H1 (cell line): Measurements from ENCODE around the gene CTNND2. TPM values are rescaled to one million over a fixed set of nuclear protein-coding genes. Genes with fewer than 3 reads are reported as not detected.

ENCODE experiments used
- CTCF ChIA-PET: fragments of 300-600 bp; sonication (Branson Sonifier 250); formaldehyde crosslinking; loops from one replicate; lab custom pipeline; 2021; ENCODE audit not compliant: partially characterized antibody; lab: Charles Lee
- POLR2A ChIA-PET: fragments of 300-600 bp; sonication (Branson Sonifier 250); formaldehyde crosslinking; loops from one replicate; lab custom pipeline; 2021; ENCODE audit warnings: inconsistent platforms; ENCODE audit not compliant: partially characterized antibody; lab: Charles Lee
- DNase-seq, 2 experiments: peaks; one replicate each; pipeline versions ENCODE4 v3.0.0 to v3.0.0-alpha.2; 2010 to 2022; ENCODE audit warnings: low spot score in 2 of 2, low read depth in 1 of 2, mixed read lengths in 1 of 2
- FAIRE-seq: peaks from 2 replicates; lab custom pipeline; 2011; peaks lifted over from hg19 to GRCh38; lab: Jason Lieb, UNC
- H2AFZ ChIP-seq: 2 replicates; pipeline ENCODE4 v1.8.1; 2012; ENCODE audit warnings: low read length, inconsistent platforms
- H2AK5ac ChIP-seq: 2 replicates; pipeline ENCODE4 v1.6.1; 2013; ENCODE audit warnings: low read depth, low read length
- H2BK120ac ChIP-seq: replicated peaks from 2 replicates; pipeline ENCODE3; 2013; ENCODE audit warnings: low read depth, low read length, inconsistent platforms
- H2BK12ac ChIP-seq: 2 replicates; pipeline ENCODE4 v1.6.1; 2013; ENCODE audit warnings: low read depth, low read length
- H2BK15ac ChIP-seq: 2 replicates; pipeline ENCODE4 v1.6.1; 2013; ENCODE audit warnings: low read length
- H2BK20ac ChIP-seq: 2 replicates; pipeline ENCODE4 v1.6.1; 2013; ENCODE audit warnings: low read length
- H2BK5ac ChIP-seq: 2 replicates; pipeline ENCODE4 v1.6.1; 2013; ENCODE audit warnings: low read depth, low read length
- H3K14ac ChIP-seq: 2 replicates; pipeline ENCODE4 v1.6.1; 2013; ENCODE audit warnings: inconsistent platforms; ENCODE audit not compliant: insufficient read length
- H3K18ac ChIP-seq: 2 replicates; pipeline ENCODE4 v1.6.1; 2013; ENCODE audit warnings: low read length; ENCODE audit errors: extremely low read depth
- H3K23ac ChIP-seq: 2 replicates; pipeline ENCODE4 v1.6.1; 2013; ENCODE audit warnings: inconsistent platforms; ENCODE audit not compliant: insufficient read length
- H3K23me2 ChIP-seq: 2 replicates; pipeline ENCODE4 v1.6.1; 2013; ENCODE audit warnings: low read depth, low read length
- H3K27ac ChIP-seq: 2 replicates; pipeline ENCODE4 v1.6.1; 2011; ENCODE audit warnings: low read depth, low read length, inconsistent platforms
- H3K27me3 ChIP-seq, 4 experiments: replicated peaks in 1 of 4; 1 replicate in 1 of 4; 2 replicates in 3 of 4; pipeline versions ENCODE4 v1.6.1 to v1.8.1; 2011 to 2013; ENCODE audit warnings: low read length in 3 of 4, mild to moderate bottlenecking in 3 of 4, inconsistent platforms in 2 of 4, mixed read lengths in 2 of 4, moderate library complexity in 1 of 4; ENCODE audit not compliant: control insufficient read depth in 3 of 4, insufficient read depth in 3 of 4; ENCODE audit errors: extremely low read depth in 1 of 4
- H3K36me3 ChIP-seq, 4 experiments: 2 replicates each; pipeline versions ENCODE4 v1.6.1 to v1.8.1; 2011 to 2013; ENCODE audit warnings: mild to moderate bottlenecking in 4 of 4, low read length in 3 of 4, moderate library complexity in 2 of 4, control low read depth in 1 of 4, inconsistent platforms in 1 of 4; ENCODE audit not compliant: insufficient read depth in 4 of 4, control insufficient read depth in 2 of 4
- H3K4ac ChIP-seq: replicated peaks from 2 replicates; pipeline ENCODE3; 2013; ENCODE audit warnings: low read length, low read depth, mixed read lengths, inconsistent platforms; ENCODE audit not compliant: insufficient read length
- H3K4me1 ChIP-seq, 4 experiments: replicated peaks in 1 of 4; 1 replicate in 1 of 4; 2 replicates in 3 of 4; pipeline versions ENCODE4 v1.6.1 to v1.8.1; 2011 to 2013; ENCODE audit warnings: low read length in 3 of 4, inconsistent platforms in 2 of 4, mixed read lengths in 1 of 4; ENCODE audit not compliant: insufficient read depth in 4 of 4, control insufficient read depth in 3 of 4
- H3K4me2 ChIP-seq, 2 experiments: 2 replicates each; pipeline versions ENCODE4 v1.6.1 to v1.8.1; 2011 to 2013; ENCODE audit warnings: low read depth in 2 of 2, low read length in 2 of 2, control low read depth in 1 of 2, inconsistent platforms in 1 of 2, mild to moderate bottlenecking in 1 of 2; ENCODE audit not compliant: insufficient read depth in 1 of 2
- H3K4me3 ChIP-seq, 4 experiments: fragments of 200-600, 300-600 bp in 1 of 4; sonication (generic), shearing (Covaris generic), sonication (Bioruptor Twin) in 1 of 4; 2 replicates each; pipeline versions ENCODE4 v1.5.1 to v1.8.1; 2011 to 2016; ENCODE audit warnings: low read length in 4 of 4, low read depth in 3 of 4, control low read depth in 2 of 4, inconsistent platforms in 2 of 4, mild to moderate bottlenecking in 2 of 4, mixed read lengths in 1 of 4, moderate library complexity in 1 of 4; ENCODE audit not compliant: insufficient read depth in 2 of 4; ENCODE audit errors: extremely low read depth in 1 of 4
- H3K56ac ChIP-seq: replicated peaks from 2 replicates; pipeline ENCODE3; 2013; ENCODE audit warnings: low read depth, mild to moderate bottlenecking, mixed read lengths, low read length, inconsistent platforms; ENCODE audit not compliant: insufficient read length
- H3K79me1 ChIP-seq: 2 replicates; pipeline ENCODE4 v1.6.1; 2013; ENCODE audit warnings: low read depth, low read length, control low read depth
- H3K79me2 ChIP-seq, 2 experiments: 2 replicates each; pipeline versions ENCODE4 v1.6.1 to v1.8.1; 2012 to 2013; ENCODE audit warnings: low read length in 2 of 2, mild to moderate bottlenecking in 2 of 2, inconsistent platforms in 1 of 2; ENCODE audit not compliant: insufficient read depth in 2 of 2, control insufficient read depth in 1 of 2
- H3K9ac ChIP-seq, 4 experiments: replicated peaks in 1 of 4; 1 replicate in 1 of 4; 2 replicates in 3 of 4; pipeline versions ENCODE4 v1.6.1 to v1.8.1; 2011 to 2013; ENCODE audit warnings: low read depth in 3 of 4, low read length in 3 of 4, control low read depth in 2 of 4, mild to moderate bottlenecking in 2 of 4, moderate library complexity in 2 of 4, inconsistent platforms in 1 of 4; ENCODE audit errors: extremely low read depth in 1 of 4
- H3K9me3 ChIP-seq, 2 experiments: 2 replicates each; pipeline versions ENCODE4 v1.6.1 to v1.8.1; 2012 to 2013; ENCODE audit warnings: mild to moderate bottlenecking in 2 of 2, moderate library complexity in 2 of 2, control low read depth in 1 of 2, inconsistent platforms in 1 of 2, low read depth in 1 of 2, low read length in 1 of 2, mixed read lengths in 1 of 2; ENCODE audit not compliant: insufficient read depth in 2 of 2
- H4K20me1 ChIP-seq, 2 experiments: replicated peaks in 1 of 2; 2 replicates each; pipeline versions ENCODE3 to v1.8.1; 2011 to 2013; ENCODE audit warnings: inconsistent platforms in 2 of 2, low read length in 2 of 2, mild to moderate bottlenecking in 1 of 2; ENCODE audit not compliant: insufficient read depth in 2 of 2, control insufficient read depth in 1 of 2
- H4K5ac ChIP-seq: 2 replicates; pipeline ENCODE4 v1.6.1; 2013; ENCODE audit warnings: low read length, low read depth, mixed read lengths, inconsistent platforms; ENCODE audit not compliant: insufficient read length
- H4K8ac ChIP-seq: 2 replicates; pipeline ENCODE4 v1.8.0; 2013; ENCODE audit warnings: mild to moderate bottlenecking, moderate library complexity, low read length, inconsistent platforms; ENCODE audit not compliant: insufficient read depth; ENCODE audit errors: extremely low read depth
- H4K91ac ChIP-seq: replicated peaks from 2 replicates; pipeline ENCODE3; 2013; ENCODE audit warnings: low read length, mixed read lengths, inconsistent platforms; ENCODE audit not compliant: insufficient read length
- ASH2L ChIP-seq: fragments of 200-600, 300-600 bp; sonication (generic); IDR thresholded peaks from one replicate; pipeline ENCODE4 v1.7.1; 2017; ENCODE audit warnings: low read length
- CBX8 ChIP-seq: fragments of 300-800, 300-1000 bp; sonication (generic); IDR thresholded peaks from 2 replicates; pipeline ENCODE4 v1.7.1; 2016; ENCODE audit warnings: low read depth, low read length, borderline replicate concordance
- FOSL1 ChIP-seq: IDR thresholded peaks from 2 replicates; pipeline ENCODE4 v1.6.1; 2011; ENCODE audit warnings: mild to moderate bottlenecking, low read depth, low read length, moderate library complexity; ENCODE audit not compliant: insufficient read depth
- HDAC2 ChIP-seq, 2 experiments: fragments of 300-600 bp in 1 of 2; sonication (generic) in 1 of 2; IDR thresholded peaks; 2 replicates each; pipeline ENCODE4 v1.6.1; 2011 to 2012; ENCODE audit warnings: low read depth in 2 of 2, low read length in 2 of 2, mild to moderate bottlenecking in 2 of 2, moderate library complexity in 2 of 2, borderline replicate concordance in 1 of 2, inconsistent platforms in 1 of 2
- JUND ChIP-seq: IDR thresholded peaks from 2 replicates; pipeline ENCODE4 v1.6.1; 2011; ENCODE audit warnings: mild to moderate bottlenecking, improper control_type of control experiment, low read length
- RAD21 ChIP-seq, 2 experiments: IDR thresholded peaks in 1 of 2; conservative IDR thresholded peaks in 1 of 2; 2 replicates each; pipeline ENCODE4 v1.6.1; 2011; ENCODE audit warnings: low read depth in 2 of 2, low read length in 2 of 2, improper control_type of control experiment in 1 of 2, inconsistent platforms in 1 of 2, mild to moderate bottlenecking in 1 of 2, moderate library complexity in 1 of 2
- SIX5 ChIP-seq: IDR thresholded peaks from 2 replicates; pipeline ENCODE4 v1.6.1; 2011; ENCODE audit warnings: mild to moderate bottlenecking, low read depth, low read length
- ZNF274 ChIP-seq: IDR thresholded peaks from 2 replicates; pipeline ENCODE4 v1.7.0; 2012; ENCODE audit warnings: low read length, borderline replicate concordance; ENCODE audit errors: extremely low read depth
- WGBS, 2 experiments: shearing (Covaris generic) in 1 of 2; methylation state at CpG; one replicate each; pipeline versions ENCODE4 v1.1.6 to v1.1.7; 2013 to 2015; ENCODE audit warnings: low lambda C conversion rate in 2 of 2, mixed read lengths in 2 of 2, inconsistent platforms in 1 of 2, low coverage in 1 of 2, missing lambda C conversion rate in 1 of 2; ENCODE audit not compliant: insufficient replicate concordance in 2 of 2, insufficient coverage in 1 of 2, insufficient read length in 1 of 2; ENCODE audit errors: extremely low coverage in 1 of 2, missing lambda C conversion rate in 1 of 2; 5-methylcytosine and 5-hydroxymethylcytosine counted together
- polyA plus RNA-seq, 7 experiments: library from polyadenylated mRNA; depleted of rRNA in 3 of 7; stranded (reverse) in 5 of 7; unstranded in 2 of 7; fragments of >200 nt in 5 of 7; fragments of 200-250 nt in 2 of 7; gene quantifications; 1 replicate in 5 of 7; 2 replicates in 1 of 7; 4 replicates in 1 of 7; pipeline versions ENCODE4 v1.2.1 to v1.2.3, GENCODE V29; 2011 to 2013; ENCODE audit warnings: missing spikeins in 2 of 7, mixed read lengths in 2 of 7
- total RNA-seq: library from RNA; stranded (reverse); fragmentation: NEBNext Ultra II Directional; extraction: Animal tissue kit (Norgen Biotek cat#: 25700); gene quantifications from 2 replicates; pipeline ENCODE4 v1.2.1, GENCODE V29; 2021

CTNND2 gene
- total and polyA plus RNA-seq, 2 of the 8 experiments (the other 6 are each of a cell fraction or from before 2014, with no cell fraction given), result 7.4 to 14.2 TPM

DNA sequence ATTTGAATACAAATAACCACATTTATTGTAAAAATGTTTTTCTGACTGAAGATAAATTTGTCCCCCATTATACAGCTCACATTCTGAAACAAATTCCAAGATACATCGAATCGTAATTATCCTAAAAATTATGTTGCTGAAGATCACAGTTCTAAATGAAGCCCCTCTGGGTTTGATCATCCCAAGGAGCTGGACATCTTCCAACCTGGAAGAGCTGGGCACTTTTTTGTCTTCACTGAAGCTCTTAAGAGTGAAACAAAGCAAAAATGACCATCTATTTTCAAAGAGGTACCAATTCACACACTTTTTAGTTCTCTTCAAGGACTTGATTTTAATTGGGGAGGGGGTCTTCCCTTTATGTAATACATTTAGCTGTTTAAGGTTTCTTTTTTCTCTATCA lies 5.5 kb downstream of the CTNND2 start:
- Histone ChIP-seq H2BK20ac (no peak overlapping the region), H2BK120ac (no peak overlapping the region), H3K4ac (no peak overlapping the region), H2AK5ac (no peak overlapping the region), H3K4me1 (peaks cover 0 to 6% (median 3%) of the 10 kb centered on the region in 4 experiments), H3K36me3 (no peaks in the 10 kb centered on the region), H3K14ac (no peak overlapping the region), H3K9ac (no peak overlapping the region), H4K5ac (no peak overlapping the region), H4K91ac (no peak overlapping the region), H3K27me3 (peaks cover 0 to 17% (median 13%) of the 10 kb centered on the region in 4 experiments; a peak in 6 of 7 replicates), H2BK15ac (no peak overlapping the region), H4K8ac (no peak overlapping the region), H2AFZ (no peak overlapping the region), H3K23me2 (peaks cover 7% of the 10 kb centered on the region; the same call in 1 of the 2 replicates), H3K23ac (no peak overlapping the region), H3K79me1 (no peaks in the 10 kb centered on the region), H3K4me3 (no peak overlapping the region), H3K9me3 (no peaks in the 10 kb centered on the region), H3K79me2 (peaks cover 0 to 13% of the 10 kb centered on the region in 2 experiments; a peak in 2 of 4 replicates), H3K4me2 (no peak overlapping the region), H2BK12ac (no peak overlapping the region), H3K27ac (no peak overlapping the region), H3K56ac (no peak overlapping the region), H2BK5ac (no peak overlapping the region), H4K20me1 (peaks cover 2 to 5% of the 10 kb centered on the region in 2 experiments), H3K18ac (no peak overlapping the region)
- ChIA-PET POLR2A (no interaction called here), CTCF (interaction anchor here (0.8 kb wide), 1 partner anchor 557 kb away, joined by 3 read pairs; no protein-coding TSS in a partner anchor)
- FAIRE-seq, result no peak
- DNase-seq, result no peak
- 95% methylated on average over 2 of the region's 2 CpGs; no CpG with 5 or more reads in 1 of the 2 experiments for WGBS, 2 experiments
- no peak for TF ChIP-seq SIX5
- TF ChIP-seq HDAC2 (IDR thresholded peaks at IDR 0.05; ENCODE audit: borderline replicate concordance in 1 of 2, low read depth in 2 of 2, low read length in 2 of 2), result no peak
- TF ChIP-seq CBX8, result no peak
- no peak for TF ChIP-seq ZNF274
- no peak for TF ChIP-seq FOSL1
- TF ChIP-seq ASH2L, result no peak
- TF ChIP-seq JUND, result no peak
- TF ChIP-seq RAD21 (IDR thresholded peaks at IDR 0.05 in 1 of 2, conservative IDR thresholded peaks at IDR 0.05 in 1 of 2; ENCODE audit: low read depth in 2 of 2, low read length in 2 of 2), result no peak
